T-helper 1 cell treated with Interleukin-12 subunit alpha and Interleukin-12 subunit beta and Interleukin-4 antibody, amounts not matched to agents 30 μg/mL and 1 μg/mL, for 36 hours (primary cell): ENCODE data around the gene SORBS2.

ENCODE experiments used
- H3K27ac Mint-ChIP-seq: one replicate; pipeline ENCODE4 v1.8.0; 2021; ENCODE audit warnings: mild to moderate bottlenecking, mixed read lengths
- H3K27me3 Mint-ChIP-seq: one replicate; pipeline ENCODE4 v1.8.0; 2021; ENCODE audit warnings: low read depth, mixed read lengths
- H3K36me3 Mint-ChIP-seq: one replicate; pipeline ENCODE4 v1.8.0; 2021; ENCODE audit warnings: low read depth, mixed read lengths
- H3K4me1 Mint-ChIP-seq: one replicate; pipeline ENCODE4 v1.8.0; 2021; ENCODE audit warnings: low read depth, mixed read lengths
- H3K4me3 Mint-ChIP-seq: one replicate; pipeline ENCODE4 v1.8.0; 2021; ENCODE audit warnings: mild to moderate bottlenecking, moderate library complexity, mixed read lengths
- H3K9me3 Mint-ChIP-seq: one replicate; pipeline ENCODE4 v1.8.0; 2021; ENCODE audit warnings: mixed read lengths

The SORBS2 gene

GRCh38 chr4:185736882-185737281, 75.1 kb downstream of the SORBS2 start:
- Mint-ChIP-seq H3K27me3 (peaks cover 11% of the 10 kb centered on the region), H3K9me3 (no peaks in the 10 kb centered on the region), H3K4me1 (no peaks in the 10 kb centered on the region), H3K36me3 (no peaks in the 10 kb centered on the region), H3K4me3 (no peak overlapping the region), H3K27ac (no peak overlapping the region)

- Mint-ChIP-seq H3K9me3 (no peaks in the 10 kb centered on the region), H3K36me3 (no peaks in the 10 kb centered on the region), H3K4me1 (no peaks in the 10 kb centered on the region), H3K27ac (no peak overlapping the region), H3K27me3 (peaks cover 11% of the 10 kb centered on the region), H3K4me3 (no peak overlapping the region)
These were observed 76.1 kb downstream of the SORBS2 start for GRCh38 chr4:185735866-185736400.

DNA sequence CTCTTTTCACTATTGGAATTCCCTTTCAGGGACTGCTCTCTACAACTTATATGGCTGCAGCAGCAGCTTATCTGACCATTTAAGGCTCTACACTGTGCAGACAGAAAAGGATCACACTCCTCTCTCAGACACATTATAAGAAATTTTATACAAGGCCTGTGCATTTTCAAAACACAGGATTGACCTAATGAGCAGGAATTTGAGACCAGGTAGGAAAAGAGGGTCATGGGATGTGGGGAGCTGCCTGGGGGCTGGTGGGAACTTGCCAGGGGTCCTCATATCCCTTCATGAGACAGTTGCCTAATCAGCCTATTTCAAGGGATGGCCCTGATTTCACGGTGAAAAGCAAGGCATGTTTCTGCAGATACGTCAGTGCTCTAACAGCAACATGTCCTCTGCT, 77.1 kb downstream of the SORBS2 start:
- H3K4me3 Mint-ChIP-seq = no peak overlapping the region
- H3K9me3 Mint-ChIP-seq = no peaks in the 10 kb centered on the region
- H3K36me3 Mint-ChIP-seq = no peaks in the 10 kb centered on the region
- peaks cover 11% of the 10 kb centered on the region for H3K27me3 Mint-ChIP-seq
- no peaks in the 10 kb centered on the region for H3K4me1 Mint-ChIP-seq
- H3K27ac Mint-ChIP-seq = no peak overlapping the region

GRCh38 chr4:185734214-185734613, 77.8 kb downstream of the SORBS2 start:
- H3K27me3 Mint-ChIP-seq = peaks cover 11% of the 10 kb centered on the region
- H3K27ac Mint-ChIP-seq = no peak overlapping the region
- no peak overlapping the region for H3K4me3 Mint-ChIP-seq
- H3K9me3 Mint-ChIP-seq = no peaks in the 10 kb centered on the region
- no peaks in the 10 kb centered on the region for H3K4me1 Mint-ChIP-seq
- no peaks in the 10 kb centered on the region for H3K36me3 Mint-ChIP-seq

DNA sequence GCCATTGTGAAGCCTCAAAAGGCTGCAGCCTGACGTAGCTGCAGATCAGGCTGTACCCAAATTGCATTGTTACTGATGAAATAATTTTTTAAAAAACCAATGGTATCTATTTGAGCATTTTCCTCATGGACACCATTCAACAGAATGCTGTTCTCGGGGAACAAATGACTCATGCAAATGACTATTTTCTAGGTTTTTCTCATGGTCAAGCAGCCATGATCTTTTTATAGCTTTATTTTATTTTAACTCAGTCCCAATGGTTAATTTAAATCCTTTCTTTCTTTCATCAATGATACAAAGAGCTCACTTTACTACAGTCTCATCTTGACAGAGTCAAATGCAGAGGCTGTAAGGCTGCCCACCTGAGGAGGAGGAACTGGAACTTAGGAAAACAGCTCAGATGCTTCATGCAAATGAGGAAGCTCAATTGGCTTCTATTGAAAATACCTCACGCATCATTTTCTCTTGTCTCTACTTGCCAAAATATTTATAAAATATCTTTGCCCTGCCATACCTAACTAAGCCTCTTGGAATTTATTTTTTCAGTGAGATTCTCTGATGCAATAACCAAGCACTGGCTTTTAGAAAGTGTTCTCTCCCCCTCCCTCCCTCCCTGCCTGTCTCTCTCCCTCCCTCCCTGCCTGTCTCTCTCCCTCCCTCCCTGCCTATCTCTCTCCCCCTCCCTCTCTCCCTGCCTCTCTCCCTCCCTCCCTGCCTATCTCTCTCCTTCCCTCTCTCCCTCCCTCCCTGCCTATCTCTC, 81.0 kb downstream of the SORBS2 start:
- peaks cover 11% of the 10 kb centered on the region for H3K27me3 Mint-ChIP-seq
- no peaks in the 10 kb centered on the region for H3K36me3 Mint-ChIP-seq
- H3K4me3 Mint-ChIP-seq = no peak overlapping the region
- no peaks in the 10 kb centered on the region for H3K4me1 Mint-ChIP-seq
- no peak overlapping the region for H3K27ac Mint-ChIP-seq
- no peaks in the 10 kb centered on the region for H3K9me3 Mint-ChIP-seq

DNA sequence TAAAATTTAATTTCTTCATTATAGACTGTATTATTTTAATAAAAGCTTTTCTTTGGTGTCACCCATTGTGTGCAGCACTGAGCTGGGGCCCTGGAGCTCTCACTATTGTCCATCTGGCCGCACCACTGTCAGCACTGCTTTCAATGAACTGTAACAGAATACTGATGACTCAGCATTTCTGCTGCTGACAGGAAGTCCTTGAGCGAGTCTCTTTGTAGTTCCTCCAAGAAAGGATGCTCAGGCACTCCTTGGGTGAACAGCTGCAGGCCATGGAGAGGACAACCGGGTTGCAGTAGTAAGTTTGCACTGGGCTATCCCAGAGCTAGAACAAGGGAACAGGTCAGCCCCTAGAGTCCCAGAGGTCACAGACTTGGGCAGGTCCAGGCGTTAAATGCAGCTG, 81.6 kb downstream of the SORBS2 start:
- no peak overlapping the region for H3K27ac Mint-ChIP-seq
- no peaks in the 10 kb centered on the region for H3K36me3 Mint-ChIP-seq
- H3K9me3 Mint-ChIP-seq = no peaks in the 10 kb centered on the region
- H3K4me3 Mint-ChIP-seq = no peak overlapping the region
- H3K4me1 Mint-ChIP-seq = no peaks in the 10 kb centered on the region
- H3K27me3 Mint-ChIP-seq = peaks cover 11% of the 10 kb centered on the region

- H3K4me3 Mint-ChIP-seq = no peak overlapping the region
- no peaks in the 10 kb centered on the region for H3K4me1 Mint-ChIP-seq
- peaks cover 11% of the 10 kb centered on the region for H3K27me3 Mint-ChIP-seq
These were observed 82.6 kb downstream of the SORBS2 start for GRCh38 chr4:185729391-185729804.

GRCh38 chr4:185728893-185729292, 83.1 kb downstream of the SORBS2 start:
- Mint-ChIP-seq H3K4me1 (no peaks in the 10 kb centered on the region), H3K4me3 (no peak overlapping the region), H3K27me3 (peaks cover 11% of the 10 kb centered on the region), H3K9me3 (no peaks in the 10 kb centered on the region), H3K36me3 (no peaks in the 10 kb centered on the region), H3K27ac (no peak overlapping the region)

More at GRCh38 chr4:185729391-185729804, 82.6 kb downstream of the SORBS2 start:
- Mint-ChIP-seq H3K36me3 (no peaks in the 10 kb centered on the region), H3K9me3 (no peaks in the 10 kb centered on the region), H3K27ac (no peak overlapping the region)

DNA sequence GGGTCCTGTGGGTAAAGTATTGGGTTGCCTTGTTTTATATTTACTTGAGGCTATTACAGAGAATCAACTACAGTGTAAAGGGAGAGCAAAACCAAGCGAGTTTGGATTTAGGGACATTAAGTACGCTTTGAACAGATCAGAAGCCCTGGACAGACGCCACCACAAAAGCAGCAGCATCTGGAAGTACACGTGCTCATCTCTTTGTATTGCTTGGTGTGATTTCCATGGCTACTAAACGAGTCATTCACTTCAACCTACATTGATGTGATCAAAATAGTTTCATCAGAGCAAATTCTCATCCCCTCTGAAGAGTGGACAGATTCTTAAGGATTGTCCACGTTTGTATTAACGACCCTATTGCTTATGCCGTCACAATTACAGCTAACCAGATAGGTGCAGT, 85.1 kb downstream of the SORBS2 start:
- Mint-ChIP-seq H3K27ac (no peak overlapping the region), H3K36me3 (no peaks in the 10 kb centered on the region), H3K9me3 (no peaks in the 10 kb centered on the region), H3K4me1 (no peaks in the 10 kb centered on the region), H3K4me3 (no peak overlapping the region), H3K27me3 (peaks cover 4% of the 10 kb centered on the region)

DNA sequence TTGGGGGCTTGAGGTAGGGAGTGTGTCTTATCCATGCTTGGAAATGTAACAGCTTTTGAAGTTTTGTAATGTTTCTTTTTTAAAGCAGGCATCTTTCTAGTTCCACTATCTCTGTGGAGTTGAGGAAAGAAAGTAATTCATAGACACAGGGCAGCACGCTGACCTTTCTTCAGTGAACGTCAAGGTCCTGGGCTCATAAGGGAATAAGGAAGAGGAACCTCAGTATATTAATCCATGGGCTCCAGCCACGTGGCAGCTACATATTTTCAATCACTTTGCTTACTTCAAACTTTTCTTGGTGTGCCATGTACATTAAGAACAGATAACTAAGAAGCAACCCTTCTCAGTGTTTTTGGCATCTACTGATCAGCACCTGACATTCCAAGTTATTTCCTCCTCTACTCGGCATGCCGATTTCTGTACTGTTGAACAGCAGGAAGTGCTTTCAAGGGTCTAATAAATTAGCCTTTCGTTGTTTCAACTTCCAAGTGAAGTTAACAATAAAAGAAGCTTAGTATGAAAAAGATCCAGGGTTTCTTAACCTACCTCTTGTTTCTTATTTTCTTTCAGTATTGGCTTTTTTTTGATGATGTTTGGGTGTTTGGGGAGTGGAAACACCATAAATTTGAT, 88.2 kb downstream of the SORBS2 start:
- H3K4me3 Mint-ChIP-seq = no peak overlapping the region
- H3K27me3 Mint-ChIP-seq = peaks cover 4% of the 10 kb centered on the region
- no peak overlapping the region for H3K27ac Mint-ChIP-seq
- no peaks in the 10 kb centered on the region for H3K9me3 Mint-ChIP-seq
- H3K36me3 Mint-ChIP-seq = no peaks in the 10 kb centered on the region
- no peaks in the 10 kb centered on the region for H3K4me1 Mint-ChIP-seq

DNA sequence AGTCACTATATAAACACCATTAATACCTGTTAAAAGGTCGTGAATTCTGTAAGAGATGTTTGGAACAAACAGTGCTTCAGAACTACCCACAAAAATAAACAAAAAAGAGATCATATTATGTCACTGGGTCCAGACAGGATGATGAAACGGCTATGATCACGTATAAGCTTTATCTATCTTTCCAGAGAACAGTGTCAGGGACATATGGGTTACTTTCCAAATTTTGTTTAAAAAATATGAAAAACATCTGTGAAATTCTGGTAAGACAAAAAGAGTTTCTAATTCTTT, 90.0 kb downstream of the SORBS2 start:
- no peak overlapping the region for H3K4me3 Mint-ChIP-seq
- no peak overlapping the region for H3K27ac Mint-ChIP-seq
- H3K27me3 Mint-ChIP-seq = peaks cover 4% of the 10 kb centered on the region
- H3K4me1 Mint-ChIP-seq = no peaks in the 10 kb centered on the region
- H3K9me3 Mint-ChIP-seq = no peaks in the 10 kb centered on the region
- no peaks in the 10 kb centered on the region for H3K36me3 Mint-ChIP-seq

- H3K4me3 Mint-ChIP-seq = no peak overlapping the region
- no peaks in the 10 kb centered on the region for H3K9me3 Mint-ChIP-seq
- no peaks in the 10 kb centered on the region for H3K4me1 Mint-ChIP-seq
- peaks cover 4% of the 10 kb centered on the region for H3K27me3 Mint-ChIP-seq
- no peak overlapping the region for H3K27ac Mint-ChIP-seq
- no peaks in the 10 kb centered on the region for H3K36me3 Mint-ChIP-seq
These were observed 90.6 kb downstream of the SORBS2 start for GRCh38 chr4:185721190-185722028.

GRCh38 chr4:185719500-185719858, 92.5 kb downstream of the SORBS2 start:
- Mint-ChIP-seq H3K9me3 (no peaks in the 10 kb centered on the region), H3K27me3 (peaks cover under 1% of the 10 kb centered on the region), H3K36me3 (no peaks in the 10 kb centered on the region), H3K4me3 (no peak overlapping the region), H3K4me1 (no peaks in the 10 kb centered on the region), H3K27ac (no peak overlapping the region)

GRCh38 chr4:185718578-185719499, 93.2 kb downstream of the SORBS2 start:
- no peaks in the 10 kb centered on the region for H3K9me3 Mint-ChIP-seq
- no peak overlapping the region for H3K27ac Mint-ChIP-seq
- no peaks in the 10 kb centered on the region for H3K27me3 Mint-ChIP-seq
- H3K4me3 Mint-ChIP-seq = no peak overlapping the region
- no peaks in the 10 kb centered on the region for H3K4me1 Mint-ChIP-seq
- no peaks in the 10 kb centered on the region for H3K36me3 Mint-ChIP-seq
